HEK293T (cell line): ENCODE data around the gene SVIL.

ENCODE experiments used
- CTCF ChIA-PET: fragments of 350-600 bp; formaldehyde crosslinking; extraction: SDS; loops from one replicate; lab custom pipeline; 2021; ENCODE audit warnings: antibody characterized with exemption, inconsistent platforms; lab: Yijun Ruan, JAX
- POLR2A ChIA-PET: fragments of 350-600 bp; formaldehyde crosslinking; extraction: SDS; loops from one replicate; lab custom pipeline; 2020; ENCODE audit warnings: antibody characterized with exemption, inconsistent platforms; lab: Yijun Ruan, JAX
- DNase-seq: peaks from one replicate; pipeline ENCODE4 v3.0.0; 2012; ENCODE audit warnings: mixed read lengths; ENCODE audit errors: extremely low spot score
- ARNT ChIP-seq: fragments of 450-650 bp; IDR thresholded peaks from 2 replicates; pipeline ENCODE4 v1.6.1; 2017; ENCODE audit warnings: mild to moderate bottlenecking
- BHLHE40 ChIP-seq: fragments of 450-650 bp; IDR thresholded peaks from 2 replicates; pipeline ENCODE4 v1.6.1; 2016; ENCODE audit warnings: mild to moderate bottlenecking, moderate library complexity, borderline replicate concordance
- CTBP1 ChIP-seq: fragments of 450-650 bp; IDR thresholded peaks from 2 replicates; pipeline ENCODE4 v1.6.1; 2016; ENCODE audit warnings: borderline replicate concordance
- ELF4 ChIP-seq: fragments of 450-650 bp; IDR thresholded peaks from 2 replicates; pipeline ENCODE4 v1.6.1; 2017; ENCODE audit warnings: antibody characterized with exemption
- FOXA1 ChIP-seq: fragments of 450-650 bp; IDR thresholded peaks from 2 replicates; pipeline ENCODE4 v1.6.1; 2016; ENCODE audit warnings: mild to moderate bottlenecking
- FOXK2 ChIP-seq: fragments of 450-650 bp; IDR thresholded peaks from 2 replicates; pipeline ENCODE4 v1.6.1; 2016; ENCODE audit warnings: mild to moderate bottlenecking
- FOXM1 ChIP-seq: fragments of 450-650 bp; IDR thresholded peaks from 2 replicates; pipeline ENCODE4 v1.6.1; 2017; ENCODE audit warnings: mild to moderate bottlenecking, borderline replicate concordance
- HDGF ChIP-seq: fragments of 450-650 bp; IDR thresholded peaks from 2 replicates; pipeline ENCODE4 v1.6.1; 2017; ENCODE audit warnings: antibody characterized with exemption, borderline replicate concordance
- L3MBTL2 ChIP-seq: fragments of 450-650 bp; conservative IDR thresholded peaks from 2 replicates; pipeline ENCODE4 v1.6.1; 2016; ENCODE audit warnings: mild to moderate bottlenecking
- LEF1 ChIP-seq: fragments of 450-650 bp; IDR thresholded peaks from 2 replicates; pipeline ENCODE4 v1.6.1; 2017; ENCODE audit warnings: mild to moderate bottlenecking, borderline replicate concordance
- NFRKB ChIP-seq: fragments of 450-650 bp; IDR thresholded peaks from 2 replicates; pipeline ENCODE4 v1.6.1; 2016; ENCODE audit warnings: mild to moderate bottlenecking, moderate library complexity
- SP1 ChIP-seq: fragments of 450-650 bp; IDR thresholded peaks from 2 replicates; pipeline ENCODE4 v1.6.1; 2017
- SUZ12 ChIP-seq: fragments of 450-650 bp; IDR thresholded peaks from 2 replicates; pipeline ENCODE4 v1.6.1; 2016; ENCODE audit warnings: mild to moderate bottlenecking
- TARDBP ChIP-seq: fragments of 450-650 bp; IDR thresholded peaks from 2 replicates; pipeline ENCODE4 v1.6.1; 2016
- ZNF384 ChIP-seq: fragments of 450-650 bp; IDR thresholded peaks from 2 replicates; pipeline ENCODE4 v1.6.1; 2016
- TF ChIP-seq, protein P1 (sequence below): fragments of 450-650 bp; IDR thresholded peaks from 2 replicates; pipeline ENCODE4 v1.6.1; 2016

The SVIL gene

DNA sequence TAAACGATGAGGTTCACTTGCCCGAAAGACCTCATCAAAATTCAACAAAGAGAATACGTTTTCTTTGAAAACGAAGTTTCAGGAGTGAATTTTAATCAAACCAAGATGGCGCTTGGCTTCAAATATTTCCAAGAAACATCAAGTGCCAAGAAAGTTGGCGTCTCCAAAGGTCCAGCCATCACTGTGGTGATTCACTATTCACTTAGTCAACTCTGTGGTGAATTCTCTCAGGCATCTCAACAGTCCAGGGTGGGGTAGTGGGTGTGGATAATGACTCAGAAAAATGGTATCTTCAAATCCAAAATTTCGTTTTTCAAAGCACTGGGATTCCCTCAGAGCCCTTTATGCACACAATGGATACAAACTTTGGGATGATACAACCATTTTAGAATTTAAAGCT, 133.1 kb downstream of the SVIL start:
- no peak for TF ChIP-seq ZNF384
- TF ChIP-seq L3MBTL2, result no peak
- no peak for TF ChIP-seq LEF1
- no peak for TF ChIP-seq HDGF
- no peak for TF ChIP-seq ARNT
- no peak for TF ChIP-seq TARDBP
- no peak for TF ChIP-seq SP1
- TF ChIP-seq NFRKB, result no peak
- TF ChIP-seq BHLHE40, result no peak
- DNase-seq, result no peak
- POLR2A ChIA-PET, result no interaction called here
- CTCF ChIA-PET, result interaction anchor here (1.2 kb wide), 1 partner anchor 34 kb away, joined by 5 read pairs; no protein-coding TSS in a partner anchor

DNA sequence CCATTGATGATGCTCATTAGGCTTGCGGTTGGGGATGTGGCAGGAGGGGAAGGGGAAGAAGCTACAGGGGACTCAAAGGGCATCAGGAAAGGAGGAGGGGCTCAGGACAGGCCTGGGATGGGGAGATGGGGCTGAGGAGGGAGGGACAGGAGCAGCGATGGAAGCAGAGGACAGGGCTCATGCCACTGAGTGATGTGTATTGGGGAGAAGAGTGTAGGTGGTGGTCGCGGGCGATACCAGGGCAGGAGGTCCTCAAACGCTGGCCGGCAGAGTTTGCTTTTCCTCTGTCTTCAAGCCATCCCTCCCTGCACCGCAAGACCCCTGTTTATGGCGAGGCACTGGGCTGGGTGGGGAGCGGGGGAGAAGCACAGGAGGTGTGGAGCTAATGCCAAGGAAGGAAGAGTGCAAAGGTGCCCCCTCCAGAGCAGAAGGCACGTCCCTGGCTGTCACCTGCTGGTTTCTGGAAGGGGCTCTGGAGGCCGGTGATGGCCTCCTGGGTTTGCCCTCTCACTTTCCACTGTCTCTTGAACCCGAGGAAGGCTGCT, 134.7 kb downstream of the SVIL start:
- ChIA-PET CTCF (no interaction called here), POLR2A (no interaction called here)
- no peak for DNase-seq
- TF ChIP-seq LEF1, result no peak

DNA sequence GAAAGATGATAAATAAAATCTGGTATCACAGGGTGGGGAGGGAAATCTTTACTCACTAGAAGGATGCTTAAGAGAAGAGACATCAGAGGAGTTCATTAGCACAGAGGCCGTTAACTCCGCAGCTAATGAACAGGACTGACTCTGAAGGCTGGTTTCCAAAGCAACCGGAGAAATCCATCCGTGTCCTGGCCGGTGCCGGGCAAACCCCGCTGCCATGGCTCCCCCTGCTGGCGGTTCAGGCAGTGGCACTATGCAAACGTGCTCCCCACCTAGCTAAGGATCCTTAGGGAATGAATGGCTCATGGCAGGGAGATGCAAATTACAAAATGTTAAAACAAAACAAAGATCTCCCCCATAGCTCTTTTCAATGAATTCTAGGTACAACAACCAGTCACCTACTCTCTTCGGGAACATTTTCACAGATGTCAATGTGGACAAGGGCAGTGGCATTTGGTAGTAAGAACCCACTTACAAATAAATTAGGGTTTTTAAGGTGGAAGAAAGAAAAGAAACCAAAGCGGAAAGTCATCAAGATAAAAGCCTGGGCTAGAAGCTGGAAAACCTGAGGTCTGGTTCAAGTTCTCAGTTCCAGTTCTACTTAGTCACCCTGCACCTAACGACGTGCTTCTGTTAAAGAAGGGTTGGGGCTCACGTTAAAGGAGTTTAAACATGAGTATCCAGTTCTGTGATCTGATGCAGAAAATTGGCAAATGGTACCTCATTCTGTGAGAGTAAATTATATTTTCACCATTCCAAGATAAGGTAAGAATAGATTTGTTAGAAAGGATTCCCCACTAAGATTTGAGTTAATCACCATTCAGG, 138.2 kb downstream of the SVIL start:
- ChIA-PET CTCF (interaction anchor here (0.5 to 2.6 kb wide), 14 partner anchors 14 to 832 kb away, joined by 3 to 12 read pairs (median 3); no protein-coding TSS in a partner anchor), POLR2A (no interaction called here)
- DNase-seq, result peak; percentile 67
- no peak for TF ChIP-seq NFRKB
- TF ChIP-seq FOXK2, result no peak
- TF ChIP-seq ZNF384, result no peak
- no peak for TF ChIP-seq BHLHE40
- TF ChIP-seq ELF4, result no peak
- TF ChIP-seq, protein P1, sequence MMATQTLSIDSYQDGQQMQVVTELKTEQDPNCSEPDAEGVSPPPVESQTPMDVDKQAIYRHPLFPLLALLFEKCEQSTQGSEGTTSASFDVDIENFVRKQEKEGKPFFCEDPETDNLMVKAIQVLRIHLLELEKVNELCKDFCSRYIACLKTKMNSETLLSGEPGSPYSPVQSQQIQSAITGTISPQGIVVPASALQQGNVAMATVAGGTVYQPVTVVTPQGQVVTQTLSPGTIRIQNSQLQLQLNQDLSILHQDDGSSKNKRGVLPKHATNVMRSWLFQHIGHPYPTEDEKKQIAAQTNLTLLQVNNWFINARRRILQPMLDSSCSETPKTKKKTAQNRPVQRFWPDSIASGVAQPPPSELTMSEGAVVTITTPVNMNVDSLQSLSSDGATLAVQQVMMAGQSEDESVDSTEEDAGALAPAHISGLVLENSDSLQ, result no peak
- TF ChIP-seq SP1, result no peak
- TF ChIP-seq LEF1, result no peak
- no peak for TF ChIP-seq TARDBP
- no peak for TF ChIP-seq FOXA1
- no peak for TF ChIP-seq HDGF
- no peak for TF ChIP-seq L3MBTL2
- TF ChIP-seq FOXM1, result no peak
- TF ChIP-seq ARNT, result no peak
- TF ChIP-seq CTBP1, result no peak
- TF ChIP-seq SUZ12, result no peak

DNA sequence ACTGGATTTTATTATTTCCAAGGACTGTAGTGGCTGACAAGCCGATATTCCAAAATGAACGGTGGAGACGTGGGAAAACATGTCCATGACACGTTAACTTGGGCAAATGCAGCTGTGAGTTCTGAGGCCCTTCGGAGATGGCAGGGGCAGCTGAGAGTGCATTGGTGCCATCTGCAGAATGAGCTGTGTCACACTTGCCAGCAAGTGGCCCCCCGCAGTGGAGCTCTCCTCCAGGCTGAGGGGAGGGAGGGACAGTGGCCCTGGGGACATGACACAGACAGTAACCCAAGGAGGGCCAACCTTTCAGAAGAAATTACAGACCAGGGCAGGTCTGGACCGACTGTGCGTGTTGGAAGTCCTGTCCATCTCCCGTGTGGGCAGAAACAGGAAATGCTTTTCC, 139.4 kb downstream of the SVIL start:
- no peak for TF ChIP-seq LEF1
- TF ChIP-seq FOXA1, result no peak
- no peak for TF ChIP-seq ARNT
- TF ChIP-seq, protein P1, result no peak
- no peak for TF ChIP-seq FOXK2
- no peak for TF ChIP-seq SP1
- no peak for TF ChIP-seq ELF4
- ChIA-PET POLR2A (no interaction called here), CTCF (interaction anchor here (2.6 kb wide), 1 partner anchor 13 kb away, joined by 12 read pairs; no protein-coding TSS in a partner anchor)
- DNase-seq, result no peak

DNA sequence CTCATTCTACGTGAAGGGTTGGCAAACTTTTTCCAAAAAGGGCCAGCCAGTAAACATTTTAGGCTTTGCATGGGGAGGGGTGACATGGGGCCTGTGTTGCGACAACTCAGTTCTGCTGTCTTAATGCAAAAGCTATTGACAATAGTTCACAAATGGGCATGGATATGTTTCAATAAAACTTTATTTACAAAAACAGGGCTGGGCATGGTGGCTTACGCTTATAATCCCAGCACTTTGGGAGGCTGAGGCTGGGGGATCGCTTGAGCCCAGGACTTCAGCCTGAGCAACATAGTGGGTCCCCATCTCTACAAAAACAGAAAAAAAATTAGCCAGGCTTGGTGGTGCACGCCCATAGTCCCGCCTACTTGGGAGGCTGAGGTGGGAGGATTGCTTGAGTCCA, 141.1 kb downstream of the SVIL start:
- ChIA-PET CTCF (no interaction called here), POLR2A (no interaction called here)
- TF ChIP-seq ARNT, result no peak
- TF ChIP-seq SP1, result no peak
- TF ChIP-seq HDGF, result no peak
- TF ChIP-seq CTBP1, result no peak
- TF ChIP-seq NFRKB, result no peak
- TF ChIP-seq ELF4, result no peak
- no peak for TF ChIP-seq LEF1
- no peak for TF ChIP-seq FOXK2
- TF ChIP-seq, protein P1, result no peak
- no peak for TF ChIP-seq SUZ12
- no peak for TF ChIP-seq FOXM1
- TF ChIP-seq FOXA1, result no peak
- TF ChIP-seq ZNF384, result no peak
- no peak for TF ChIP-seq L3MBTL2
- TF ChIP-seq TARDBP, result no peak
- DNase-seq, result no peak

DNA sequence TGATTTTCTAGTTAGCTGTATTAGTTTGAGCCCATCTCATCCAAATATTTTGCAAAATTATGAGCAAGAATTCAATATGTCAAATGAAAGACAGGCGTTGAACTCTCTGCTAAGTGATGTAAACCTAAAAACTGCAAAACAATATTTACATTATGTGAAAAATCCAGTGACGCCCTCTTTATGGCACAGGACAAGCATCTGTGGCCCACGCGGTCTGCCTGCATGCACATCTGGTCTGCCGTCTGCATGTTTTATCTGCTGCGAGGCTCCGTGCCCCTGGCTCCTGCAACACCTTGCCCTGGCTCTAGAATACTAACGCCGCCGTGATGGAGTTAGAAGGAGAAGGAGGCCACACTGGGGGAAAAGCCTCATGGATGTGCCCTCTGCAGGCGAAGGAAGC, 142.0 kb downstream of the SVIL start:
- TF ChIP-seq SP1, result no peak
- no peak for TF ChIP-seq NFRKB
- no peak for TF ChIP-seq ELF4
- no peak for TF ChIP-seq TARDBP
- TF ChIP-seq LEF1, result no peak
- no peak for TF ChIP-seq FOXK2
- TF ChIP-seq, protein P1, result no peak
- TF ChIP-seq BHLHE40, result no peak
- TF ChIP-seq FOXA1, result no peak
- no peak for TF ChIP-seq HDGF
- no peak for TF ChIP-seq FOXM1
- TF ChIP-seq SUZ12, result no peak
- no peak for TF ChIP-seq L3MBTL2
- TF ChIP-seq CTBP1, result no peak
- no peak for TF ChIP-seq ZNF384
- TF ChIP-seq ARNT, result no peak
- DNase-seq, result no peak
- ChIA-PET POLR2A (no interaction called here), CTCF (no interaction called here)
